Esophagus muscularis mucosa (tissue), 4 donors: ENCODE measurements around the gene DEAF1. TPM values are rescaled to one million over a fixed set of nuclear protein-coding genes. Genes with fewer than 3 reads are reported as not detected.

Source experiments
- DNase-seq: peaks from one replicate; pipeline ENCODE4 v3.0.0-alpha.2; 2017; ENCODE audit errors: extremely low spot score
- H3K27ac ChIP-seq, 4 donors: fragments of 200-600 bp; sonication (generic); replicated peaks in 1 of 4; 1 replicate in 3 of 4; 2 replicates in 1 of 4; pipeline ENCODE4 v1.5.1; 2016 to 2019; ENCODE audit warnings: mild to moderate bottlenecking in 1 of 4
- H3K27me3 ChIP-seq, 4 donors: fragments of 200-600 bp; sonication (generic); one replicate each; pipeline versions ENCODE4 v1.5.1 to v1.6.0; 2016 to 2019
- H3K36me3 ChIP-seq, 4 donors: fragments of 200-600 bp; sonication (generic); one replicate each; pipeline ENCODE4 v1.5.1; 2016 to 2019
- H3K4me1 ChIP-seq, 4 donors: fragments of 200-600 bp; sonication (generic); one replicate each; pipeline ENCODE4 v1.5.1; 2016 to 2019
- H3K4me3 ChIP-seq, 4 donors: fragments of 200-600 bp; sonication (generic); 1 replicate in 2 of 4; 2 replicates in 2 of 4; pipeline ENCODE4 v1.5.1; 2016 to 2019; ENCODE audit warnings: mild to moderate bottlenecking in 4 of 4, moderate library complexity in 1 of 4
- H3K9me3 ChIP-seq, 4 donors: fragments of 200-600 bp; sonication (generic); 1 replicate in 3 of 4; 2 replicates in 1 of 4; pipeline ENCODE4 v1.5.1; 2016 to 2019
- CTCF ChIP-seq, 3 experiments: fragments of 200-600 bp in 2 of 3; fragments of 450-650 bp in 1 of 3; sonication (generic) in 2 of 3; IDR thresholded peaks; one replicate each; pipeline ENCODE4 v1.5.1; 2017 to 2019; ENCODE audit warnings: antibody characterized with exemption in 3 of 3, mild to moderate bottlenecking in 2 of 3, moderate library complexity in 1 of 3
- EP300 ChIP-seq: sonication (generic); formaldehyde crosslinking; IDR thresholded peaks from one replicate; pipeline ENCODE4 v1.6.1; 2017; ENCODE audit warnings: antibody characterized with exemption
- POLR2A ChIP-seq: fragments of 450-650 bp; IDR thresholded peaks from one replicate; pipeline ENCODE4 v1.6.1; 2017; ENCODE audit warnings: antibody characterized with exemption, moderate library complexity, mild to moderate bottlenecking, low read depth
- POLR2AphosphoS5 ChIP-seq, 2 donors: sonication (generic); formaldehyde crosslinking; IDR thresholded peaks; one replicate each; pipeline ENCODE4 v1.6.1; 2017; ENCODE audit warnings: antibody characterized with exemption in 2 of 2
- WGBS: methylation state at CpG from one replicate; pipeline ENCODE4 v1.1.5; 2018; 5-methylcytosine and 5-hydroxymethylcytosine counted together
- intact Hi-C: fragments of 100-400 bp; cut with DNase I; formaldehyde crosslinking; loops from one replicate; pipeline ENCODE4 v1.15.1; 2023
- total RNA-seq, 4 donors: library from RNA; depleted of rRNA; stranded (reverse); fragments of >200 nt; gene quantifications; one replicate each; pipeline versions ENCODE4 v1.1.0 to v1.2.1, GENCODE V29; 2016

Gene DEAF1
- total RNA-seq, 4 donors from 2014 or later: 24.9 to 57.1 (median 39.4) TPM

GRCh38 chr11:687751-688150 lies 7.3 kb downstream of the DEAF1 start:
- Histone ChIP-seq H3K9me3 (no peaks in the 10 kb centered on the region), H3K4me1 (peaks cover 0 to under 1% (median under 1%) of the 10 kb centered on the region in 4 donors), H3K36me3 (peaks cover 37 to 77% (median 70%) of the 10 kb centered on the region in 4 donors), H3K27me3 (no peaks in the 10 kb centered on the region), H3K27ac (no peak overlapping the region), H3K4me3 (no peak overlapping the region)
- no peak for TF ChIP-seq POLR2A
- TF ChIP-seq EP300: no peak
- TF ChIP-seq CTCF (IDR thresholded peaks at IDR 0.05): no peak
- TF ChIP-seq POLR2AphosphoS5 (IDR thresholded peaks at IDR 0.05): no peak
- 93% methylated on average over 13 of the region's 13 CpGs for WGBS
- no peak for DNase-seq
- intact Hi-C loops: no loop called here

GRCh38 chr11:686451-687243 lies 8.4 kb downstream of the DEAF1 start:
- Histone ChIP-seq H3K4me3 (no peak overlapping the region), H3K4me1 (no peaks in the 10 kb centered on the region), H3K27ac (no peak overlapping the region), H3K27me3 (no peaks in the 10 kb centered on the region), H3K36me3 (peaks cover 42 to 88% (median 80%) of the 10 kb centered on the region in 4 donors), H3K9me3 (no peaks in the 10 kb centered on the region)
- DNase-seq: no peak
- TF ChIP-seq EP300 (no peak), POLR2AphosphoS5 (IDR thresholded peaks at IDR 0.05) (no peak), POLR2A (no peak), CTCF (IDR thresholded peaks at IDR 0.05) (no peak)
- 90% methylated on average over 15 of the region's 30 CpGs for WGBS
- intact Hi-C loops: no loop called here

GRCh38 chr11:680970-681369 lies 14.1 kb downstream of the DEAF1 start:
- 93% methylated on average over 13 of the region's 13 CpGs for WGBS
- Histone ChIP-seq H3K27ac (no peak overlapping the region), H3K9me3 (no peaks in the 10 kb centered on the region), H3K36me3 (peaks cover 35 to 96% (median 76%) of the 10 kb centered on the region in 4 donors), H3K4me1 (no peaks in the 10 kb centered on the region), H3K27me3 (no peaks in the 10 kb centered on the region), H3K4me3 (no peak overlapping the region)
- no peak for DNase-seq
- TF ChIP-seq POLR2AphosphoS5 (IDR thresholded peaks at IDR 0.05) (no peak), POLR2A (no peak), CTCF (IDR thresholded peaks at IDR 0.05) (no peak), EP300 (no peak)
- intact Hi-C loops: no loop called here

- H3K4me1 ChIP-seq: no peaks in the 10 kb centered on the region
- intact Hi-C loops: no loop called here
- TF ChIP-seq CTCF (IDR thresholded peaks at IDR 0.05) (no peak), POLR2A (no peak), POLR2AphosphoS5 (IDR thresholded peaks at IDR 0.05) (no peak), EP300 (no peak)
- no peaks in the 10 kb centered on the region for H3K9me3 ChIP-seq
- H3K4me3 ChIP-seq: no peak overlapping the region
- peaks cover 35 to 94% (median 74%) of the 10 kb centered on the region in 4 donors for H3K36me3 ChIP-seq
- no peak for DNase-seq
- WGBS: 89% methylated on average over 13 of the region's 19 CpGs
- no peaks in the 10 kb centered on the region for H3K27me3 ChIP-seq
- H3K27ac ChIP-seq: no peak overlapping the region
Measured at GRCh38 chr11:680476-680875, 14.5 kb downstream of the DEAF1 start.
